HepG2 (cell line): ENCODE measurements around the gene APOD. TPM values are rescaled to one million over a fixed set of nuclear protein-coding genes. Genes with fewer than 3 reads are reported as not detected.
A peak's percentile ranks its signal among the peaks of the same experiment; 100 is the strongest.

Experiments used
- CSRNP1 ChIP-seq: sonication (generic); formaldehyde crosslinking; IDR thresholded peaks from 2 replicates; pipeline ENCODE4 v1.8.1; 2023; ENCODE audit warnings: mild to moderate bottlenecking, missing genetic modification reagents
- GABPA ChIP-seq, 2 experiments: IDR thresholded peaks; 2 replicates each; pipeline ENCODE4 v1.6.1; 2011 to 2016; ENCODE audit warnings: low read depth in 2 of 2, low read length in 1 of 2, missing biosample characterization in 1 of 2, missing genetic modification characterization in 1 of 2
- IKZF1 ChIP-seq: fragments of 450-650 bp; IDR thresholded peaks from 2 replicates; pipeline ENCODE4 v1.7.1; 2016
- KIAA2018 ChIP-seq: sonication (generic); formaldehyde crosslinking; IDR thresholded peaks from 2 replicates; pipeline ENCODE4 v1.5.0; 2020; ENCODE audit warnings: mild to moderate bottlenecking, missing genetic modification reagents, borderline replicate concordance
- NFKB2 ChIP-seq: sonication (generic); formaldehyde crosslinking; IDR thresholded peaks from 2 replicates; pipeline ENCODE4 v1.4.0; 2020; ENCODE audit warnings: missing genetic modification reagents, borderline replicate concordance
- TEF ChIP-seq: sonication (generic); formaldehyde crosslinking; IDR thresholded peaks from 2 replicates; pipeline ENCODE4 v1.5.0; 2020; ENCODE audit warnings: missing genetic modification reagents
- ZFP82 ChIP-seq: sonication (generic); formaldehyde crosslinking; IDR thresholded peaks from 2 replicates; pipeline ENCODE4 v1.5.1; 2020; ENCODE audit warnings: mild to moderate bottlenecking, missing genetic modification reagents, borderline replicate concordance
- ZNF460 ChIP-seq: sonication (generic); formaldehyde crosslinking; IDR thresholded peaks from 2 replicates; pipeline ENCODE4 v1.5.1; 2020; ENCODE audit warnings: missing genetic modification reagents, mild to moderate bottlenecking, borderline replicate concordance
- polyA plus RNA-seq, 8 experiments: library from polyadenylated mRNA; depleted of rRNA in 3 of 8; stranded (reverse) in 7 of 8; unstranded in 1 of 8; fragments of >200 nt; fragmentation: Illumina TruSeq in 4 of 8; extraction: Trizol in 4 of 8; gene quantifications; 2 replicates each; pipeline versions ENCODE4 v1.2.1 to v1.2.3, GENCODE V29; 2011 to 2016; ENCODE audit warnings: low read depth in 4 of 8, missing spikeins in 1 of 8, mixed read lengths in 1 of 8; ENCODE audit not compliant: insufficient read depth in 1 of 8
- total RNA-seq, 5 experiments: library from RNA; depleted of rRNA; stranded (reverse); fragments of >200 nt; fragmentation: Illumina TruSeq; extraction: Trizol; gene quantifications; 2 replicates each; pipeline ENCODE4 v1.2.3, GENCODE V29; 2016; ENCODE audit warnings: low read depth in 1 of 5
- TF ChIP-seq, protein P1 (sequence below): sonication (generic); formaldehyde crosslinking; IDR thresholded peaks from 2 replicates; pipeline ENCODE4 v1.8.0; 2022; ENCODE audit warnings: mild to moderate bottlenecking, missing genetic modification reagents; ENCODE audit not compliant: insufficient replicate concordance
- TF ChIP-seq, protein P2 (sequence below): sonication (generic); formaldehyde crosslinking; IDR thresholded peaks from 2 replicates; pipeline ENCODE4 v1.4.0; 2020; ENCODE audit warnings: mild to moderate bottlenecking, low read depth, missing genetic modification reagents
- TF ChIP-seq, protein P3 (sequence below): sonication (generic); formaldehyde crosslinking; IDR thresholded peaks from 2 replicates; pipeline ENCODE4 v1.4.0; 2020; ENCODE audit warnings: missing genetic modification reagents

The APOD gene
- total and polyA plus RNA-seq, 2 of the 13 experiments (the other 11 are each of a cell fraction or from before 2014, with no cell fraction given) = not detected

DNA sequence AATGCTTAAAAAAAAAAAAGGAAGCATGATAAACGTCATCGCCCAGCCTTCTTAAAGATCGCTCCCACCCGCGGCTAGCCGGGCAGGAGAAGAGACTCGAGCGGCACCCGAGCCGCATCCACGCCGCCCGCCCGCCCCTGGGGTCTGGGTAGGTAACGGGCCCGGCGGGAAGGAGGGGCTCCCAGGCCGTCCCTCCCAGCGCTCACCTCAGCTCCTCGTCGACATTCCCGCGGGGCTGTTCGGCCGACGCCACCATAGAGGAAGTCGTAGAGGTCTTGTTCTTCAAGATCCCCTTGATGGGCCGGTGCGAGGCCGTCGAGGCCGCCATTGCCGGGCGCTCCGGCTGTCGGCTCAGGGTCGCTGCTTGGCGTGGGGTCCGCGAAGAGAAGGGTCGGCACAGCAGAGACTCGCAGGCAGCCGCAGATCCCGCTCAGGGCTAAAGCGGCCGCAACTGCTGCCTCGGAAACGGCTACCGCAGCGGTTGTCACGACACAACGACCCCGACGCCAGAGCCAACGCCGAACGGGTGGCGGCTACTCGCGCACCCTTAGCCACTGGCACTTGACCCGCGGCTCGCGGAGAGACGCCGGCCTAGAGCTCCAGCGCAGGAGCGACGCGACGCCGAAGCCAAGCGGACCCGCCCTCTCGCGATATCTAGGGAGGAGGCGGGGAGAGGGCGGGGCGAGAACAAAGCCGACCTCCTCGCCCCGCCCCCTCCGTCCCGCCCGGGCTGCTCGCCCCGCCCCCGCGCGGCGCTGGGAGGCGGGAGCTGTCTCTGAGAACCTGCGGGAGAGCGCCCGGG is 40.8 kb downstream of the APOD start, which contains the start of gene PPP1R2 (continued):
- no peak for TF ChIP-seq KIAA2018
- no peak for TF ChIP-seq GABPA (IDR thresholded peaks at IDR 0.05; ENCODE audit: low read depth, low read length)
- TF ChIP-seq GABPA (CRISPR knock-in tag; IDR thresholded peaks at IDR 0.05; ENCODE audit: low read depth) = no peak
- TF ChIP-seq, protein P1, sequence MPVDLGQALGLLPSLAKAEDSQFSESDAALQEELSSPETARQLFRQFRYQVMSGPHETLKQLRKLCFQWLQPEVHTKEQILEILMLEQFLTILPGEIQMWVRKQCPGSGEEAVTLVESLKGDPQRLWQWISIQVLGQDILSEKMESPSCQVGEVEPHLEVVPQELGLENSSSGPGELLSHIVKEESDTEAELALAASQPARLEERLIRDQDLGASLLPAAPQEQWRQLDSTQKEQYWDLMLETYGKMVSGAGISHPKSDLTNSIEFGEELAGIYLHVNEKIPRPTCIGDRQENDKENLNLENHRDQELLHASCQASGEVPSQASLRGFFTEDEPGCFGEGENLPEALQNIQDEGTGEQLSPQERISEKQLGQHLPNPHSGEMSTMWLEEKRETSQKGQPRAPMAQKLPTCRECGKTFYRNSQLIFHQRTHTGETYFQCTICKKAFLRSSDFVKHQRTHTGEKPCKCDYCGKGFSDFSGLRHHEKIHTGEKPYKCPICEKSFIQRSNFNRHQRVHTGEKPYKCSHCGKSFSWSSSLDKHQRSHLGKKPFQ (CRISPR knock-in tag) = peak; percentile 38
- TF ChIP-seq NFKB2 (CRISPR knock-in tag) = peak; percentile 80; the same call in 1 of the 2 replicates
- TF ChIP-seq ZFP82 (CRISPR knock-in tag) = no peak
- TF ChIP-seq, protein P2, sequence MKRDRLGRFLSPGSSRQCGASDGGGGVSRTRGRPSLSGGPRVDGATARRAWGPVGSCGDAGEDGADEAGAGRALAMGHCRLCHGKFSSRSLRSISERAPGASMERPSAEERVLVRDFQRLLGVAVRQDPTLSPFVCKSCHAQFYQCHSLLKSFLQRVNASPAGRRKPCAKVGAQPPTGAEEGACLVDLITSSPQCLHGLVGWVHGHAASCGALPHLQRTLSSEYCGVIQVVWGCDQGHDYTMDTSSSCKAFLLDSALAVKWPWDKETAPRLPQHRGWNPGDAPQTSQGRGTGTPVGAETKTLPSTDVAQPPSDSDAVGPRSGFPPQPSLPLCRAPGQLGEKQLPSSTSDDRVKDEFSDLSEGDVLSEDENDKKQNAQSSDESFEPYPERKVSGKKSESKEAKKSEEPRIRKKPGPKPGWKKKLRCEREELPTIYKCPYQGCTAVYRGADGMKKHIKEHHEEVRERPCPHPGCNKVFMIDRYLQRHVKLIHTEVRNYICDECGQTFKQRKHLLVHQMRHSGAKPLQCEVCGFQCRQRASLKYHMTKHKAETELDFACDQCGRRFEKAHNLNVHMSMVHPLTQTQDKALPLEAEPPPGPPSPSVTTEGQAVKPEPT (CRISPR knock-in tag) = no peak
- no peak for TF ChIP-seq ZNF460
- no peak for TF ChIP-seq TEF
- TF ChIP-seq IKZF1 = no peak
- TF ChIP-seq, protein P3, sequence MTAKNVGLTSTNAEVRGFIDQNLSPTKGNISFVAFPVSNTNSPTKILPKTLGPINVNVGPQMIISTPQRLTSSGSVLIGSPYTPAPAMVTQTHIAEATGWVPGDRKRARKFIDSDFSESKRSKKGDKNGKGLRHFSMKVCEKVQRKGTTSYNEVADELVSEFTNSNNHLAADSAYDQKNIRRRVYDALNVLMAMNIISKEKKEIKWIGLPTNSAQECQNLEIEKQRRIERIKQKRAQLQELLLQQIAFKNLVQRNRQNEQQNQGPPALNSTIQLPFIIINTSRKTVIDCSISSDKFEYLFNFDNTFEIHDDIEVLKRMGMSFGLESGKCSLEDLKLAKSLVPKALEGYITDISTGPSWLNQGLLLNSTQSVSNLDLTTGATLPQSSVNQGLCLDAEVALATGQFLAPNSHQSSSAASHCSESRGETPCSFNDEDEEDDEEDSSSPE (CRISPR knock-in tag) = peak; percentile 65
- no peak; the same call in 1 of the 2 replicates for TF ChIP-seq CSRNP1
